Measurements from ENCODE around the gene ABCC4. TPM values are rescaled to one million over a fixed set of nuclear protein-coding genes. Genes with fewer than 3 reads are reported as not detected.
"Not testable (repeated sequence)": the region's sequence is repeated elsewhere in the genome, so short reads cannot be mapped to it uniquely, and the experiment has no call there.

The ABCC4 gene
- total and polyA plus RNA-seq, 2 donors (not counting 1 experiment from before 2014, with no cell fraction given) = 35.2 to 98.8 TPM

DNA sequence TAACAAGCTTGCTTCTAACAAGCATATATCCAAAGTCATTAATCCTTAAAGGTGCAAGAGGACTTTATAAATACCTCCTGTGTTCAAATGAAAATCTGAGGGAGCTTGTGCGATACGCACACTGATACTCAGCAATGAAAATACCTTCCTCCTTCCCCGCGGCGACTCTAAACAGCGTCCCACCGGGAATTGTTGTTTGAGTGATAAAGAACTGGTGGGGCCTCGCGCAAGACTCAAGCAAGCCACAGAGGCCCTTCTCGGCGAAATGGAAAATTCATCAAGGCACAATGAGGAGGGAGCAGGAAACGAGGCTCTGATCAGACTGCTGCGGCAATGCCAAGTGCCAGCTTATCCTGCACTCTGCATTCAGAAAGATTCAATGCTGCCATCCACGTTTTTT is 126.7 kb downstream of the ABCC4 start:
- H3K27ac ChIP-seq (ENCODE audit: insufficient read depth, low read length) = no peak overlapping the region
- TF ChIP-seq, protein P1, sequence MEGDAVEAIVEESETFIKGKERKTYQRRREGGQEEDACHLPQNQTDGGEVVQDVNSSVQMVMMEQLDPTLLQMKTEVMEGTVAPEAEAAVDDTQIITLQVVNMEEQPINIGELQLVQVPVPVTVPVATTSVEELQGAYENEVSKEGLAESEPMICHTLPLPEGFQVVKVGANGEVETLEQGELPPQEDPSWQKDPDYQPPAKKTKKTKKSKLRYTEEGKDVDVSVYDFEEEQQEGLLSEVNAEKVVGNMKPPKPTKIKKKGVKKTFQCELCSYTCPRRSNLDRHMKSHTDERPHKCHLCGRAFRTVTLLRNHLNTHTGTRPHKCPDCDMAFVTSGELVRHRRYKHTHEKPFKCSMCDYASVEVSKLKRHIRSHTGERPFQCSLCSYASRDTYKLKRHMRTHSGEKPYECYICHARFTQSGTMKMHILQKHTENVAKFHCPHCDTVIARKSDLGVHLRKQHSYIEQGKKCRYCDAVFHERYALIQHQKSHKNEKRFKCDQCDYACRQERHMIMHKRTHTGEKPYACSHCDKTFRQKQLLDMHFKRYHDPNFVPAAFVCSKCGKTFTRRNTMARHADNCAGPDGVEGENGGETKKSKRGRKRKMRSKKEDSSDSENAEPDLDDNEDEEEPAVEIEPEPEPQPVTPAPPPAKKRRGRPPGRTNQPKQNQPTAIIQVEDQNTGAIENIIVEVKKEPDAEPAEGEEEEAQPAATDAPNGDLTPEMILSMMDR (conservative IDR thresholded peaks at IDR 0.05 in 1 of 2, IDR thresholded peaks at IDR 0.05 in 1 of 2; ENCODE audit: low read depth in 1 of 2, low read length in 2 of 2) = no peak
- TF ChIP-seq EZH2 (IDR thresholded peaks at IDR 0.05; ENCODE audit: low read length, missing control alignments) = no peak
- no peaks in the 10 kb centered on the region for H4K20me1 ChIP-seq (ENCODE audit: control insufficient read depth, extremely low read depth, insufficient read depth, low read length)
- H3K79me2 ChIP-seq (ENCODE audit: control insufficient read depth, insufficient read depth, low read length) = no peaks in the 10 kb centered on the region
- H3K9ac ChIP-seq (ENCODE audit: insufficient read depth, low read length) = no peak overlapping the region
- no peak overlapping the region for H3K4me3 ChIP-seq (replicated peaks in 1 of 4; ENCODE audit: control extremely low read depth in 1 of 4, insufficient read depth in 1 of 4, low read depth in 3 of 4, low read length in 4 of 4)
- H2AFZ ChIP-seq (ENCODE audit: low read length) = no peak overlapping the region
- DNase-seq (ENCODE audit: low read depth in 2 of 2) = no peak
- H3K4me1 ChIP-seq (ENCODE audit: control insufficient read depth, extremely low read depth, insufficient read depth, low read length) = no peaks in the 10 kb centered on the region
- H3K36me3 ChIP-seq (ENCODE audit: control insufficient read depth, insufficient read depth, low read length) = peaks cover 6% of the 10 kb centered on the region
- H3K9me3 ChIP-seq (ENCODE audit: control insufficient read depth, insufficient read depth, low read depth, low read length) = no peaks in the 10 kb centered on the region
- no peak overlapping the region for H3K4me2 ChIP-seq (ENCODE audit: extremely low read depth, insufficient read depth, low read length)
- H3K27me3 ChIP-seq (ENCODE audit: control insufficient read depth, insufficient read depth, low read length) = no peaks in the 10 kb centered on the region

DNA sequence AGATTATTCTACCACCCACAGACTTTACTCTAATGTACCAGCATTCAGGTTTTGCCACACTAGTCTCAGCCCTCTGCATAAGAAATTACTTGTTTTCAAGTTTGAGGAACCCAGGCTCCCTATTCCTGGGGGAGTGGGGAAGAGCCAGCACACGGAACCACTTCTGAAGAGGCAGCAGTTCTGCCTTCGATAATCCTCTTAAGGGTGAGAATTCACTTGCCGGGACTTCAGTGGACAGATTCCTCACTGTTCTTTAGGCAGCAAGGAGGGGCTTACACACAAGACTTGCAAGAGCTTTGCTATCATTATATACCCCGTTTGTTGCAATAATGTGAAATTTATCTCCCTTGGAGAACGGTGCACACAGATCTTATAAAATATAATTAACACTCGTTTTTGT is 133.1 kb downstream of the ABCC4 start:
- Histone ChIP-seq H4K20me1 (ENCODE audit: control insufficient read depth, extremely low read depth, insufficient read depth, low read length) (no peaks in the 10 kb centered on the region), H3K36me3 (ENCODE audit: control insufficient read depth, insufficient read depth, low read length) (peaks cover 3% of the 10 kb centered on the region), H3K27ac (ENCODE audit: insufficient read depth, low read length) (no peak overlapping the region), H3K4me2 (ENCODE audit: extremely low read depth, insufficient read depth, low read length) (no peak overlapping the region), H3K4me3 (replicated peaks in 1 of 4; ENCODE audit: control extremely low read depth in 1 of 4, insufficient read depth in 1 of 4, low read depth in 3 of 4, low read length in 4 of 4) (no peak overlapping the region), H3K79me2 (ENCODE audit: control insufficient read depth, insufficient read depth, low read length) (no peaks in the 10 kb centered on the region), H3K9me3 (ENCODE audit: control insufficient read depth, insufficient read depth, low read depth, low read length) (no peaks in the 10 kb centered on the region), H2AFZ (ENCODE audit: low read length) (no peak overlapping the region), H3K4me1 (ENCODE audit: control insufficient read depth, extremely low read depth, insufficient read depth, low read length) (no peaks in the 10 kb centered on the region), H3K27me3 (ENCODE audit: control insufficient read depth, insufficient read depth, low read length) (no peaks in the 10 kb centered on the region), H3K9ac (ENCODE audit: insufficient read depth, low read length) (no peak overlapping the region)
- no peak for DNase-seq (ENCODE audit: low read depth in 2 of 2)
- TF ChIP-seq, protein P1 (conservative IDR thresholded peaks at IDR 0.05 in 1 of 2, IDR thresholded peaks at IDR 0.05 in 1 of 2; ENCODE audit: low read depth in 1 of 2, low read length in 2 of 2) = no peak
- TF ChIP-seq EZH2 (IDR thresholded peaks at IDR 0.05; ENCODE audit: low read length, missing control alignments) = no peak

DNA sequence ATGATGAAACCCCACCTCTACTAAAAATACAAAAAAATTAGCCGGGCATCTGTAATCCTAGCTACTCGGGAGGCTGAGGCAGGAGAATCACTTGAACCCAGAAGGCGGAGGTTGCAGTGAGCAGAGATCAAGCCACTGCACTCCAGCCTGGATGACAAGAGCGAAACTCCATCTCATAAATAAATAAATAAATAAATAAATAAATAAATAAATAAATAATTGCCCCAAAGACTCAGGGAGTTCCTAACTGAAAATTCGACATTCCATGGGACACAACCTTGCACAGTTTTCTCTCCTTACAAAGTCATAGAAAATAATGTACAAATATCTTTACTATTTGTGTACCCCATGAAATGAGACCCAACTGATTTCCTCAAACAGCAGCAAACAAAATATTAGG is 134.2 kb downstream of the ABCC4 start:
- not testable (repeated sequence) for H3K9ac ChIP-seq (ENCODE audit: insufficient read depth, low read length); H3K27ac ChIP-seq (ENCODE audit: insufficient read depth, low read length); H3K4me2 ChIP-seq (ENCODE audit: extremely low read depth, insufficient read depth, low read length); H3K4me1 ChIP-seq (ENCODE audit: control insufficient read depth, extremely low read depth, insufficient read depth, low read length); H3K36me3 ChIP-seq (ENCODE audit: control insufficient read depth, insufficient read depth, low read length); H2AFZ ChIP-seq (ENCODE audit: low read length); H3K27me3 ChIP-seq (ENCODE audit: control insufficient read depth, insufficient read depth, low read length); DNase-seq (ENCODE audit: low read depth in 2 of 2); H3K9me3 ChIP-seq (ENCODE audit: control insufficient read depth, insufficient read depth, low read depth, low read length); H3K79me2 ChIP-seq (ENCODE audit: control insufficient read depth, insufficient read depth, low read length); H3K4me3 ChIP-seq (replicated peaks in 1 of 4; ENCODE audit: control extremely low read depth in 1 of 4, insufficient read depth in 1 of 4, low read depth in 3 of 4, low read length in 4 of 4); H4K20me1 ChIP-seq (ENCODE audit: control insufficient read depth, extremely low read depth, insufficient read depth, low read length)
